HEK293T (cell line): ENCODE data around the gene CDK17.

Source experiments
- CTCF ChIA-PET: fragments of 350-600 bp; formaldehyde crosslinking; extraction: SDS; loops from one replicate; lab custom pipeline; 2021; ENCODE audit warnings: antibody characterized with exemption, inconsistent platforms; lab: Yijun Ruan, JAX
- POLR2A ChIA-PET: fragments of 350-600 bp; formaldehyde crosslinking; extraction: SDS; loops from one replicate; lab custom pipeline; 2020; ENCODE audit warnings: antibody characterized with exemption, inconsistent platforms; lab: Yijun Ruan, JAX
- DNase-seq: peaks from one replicate; pipeline ENCODE4 v3.0.0; 2012; ENCODE audit warnings: mixed read lengths; ENCODE audit errors: extremely low spot score
- ARNT ChIP-seq: fragments of 450-650 bp; IDR thresholded peaks from 2 replicates; pipeline ENCODE4 v1.6.1; 2017; ENCODE audit warnings: mild to moderate bottlenecking
- BHLHE40 ChIP-seq: fragments of 450-650 bp; IDR thresholded peaks from 2 replicates; pipeline ENCODE4 v1.6.1; 2016; ENCODE audit warnings: mild to moderate bottlenecking, moderate library complexity, borderline replicate concordance
- CTBP1 ChIP-seq: fragments of 450-650 bp; IDR thresholded peaks from 2 replicates; pipeline ENCODE4 v1.6.1; 2016; ENCODE audit warnings: borderline replicate concordance
- ELF4 ChIP-seq: fragments of 450-650 bp; IDR thresholded peaks from 2 replicates; pipeline ENCODE4 v1.6.1; 2017; ENCODE audit warnings: antibody characterized with exemption
- FOXA1 ChIP-seq: fragments of 450-650 bp; IDR thresholded peaks from 2 replicates; pipeline ENCODE4 v1.6.1; 2016; ENCODE audit warnings: mild to moderate bottlenecking
- FOXK2 ChIP-seq: fragments of 450-650 bp; IDR thresholded peaks from 2 replicates; pipeline ENCODE4 v1.6.1; 2016; ENCODE audit warnings: mild to moderate bottlenecking
- FOXM1 ChIP-seq: fragments of 450-650 bp; IDR thresholded peaks from 2 replicates; pipeline ENCODE4 v1.6.1; 2017; ENCODE audit warnings: mild to moderate bottlenecking, borderline replicate concordance
- HDGF ChIP-seq: fragments of 450-650 bp; IDR thresholded peaks from 2 replicates; pipeline ENCODE4 v1.6.1; 2017; ENCODE audit warnings: antibody characterized with exemption, borderline replicate concordance
- L3MBTL2 ChIP-seq: fragments of 450-650 bp; conservative IDR thresholded peaks from 2 replicates; pipeline ENCODE4 v1.6.1; 2016; ENCODE audit warnings: mild to moderate bottlenecking
- LEF1 ChIP-seq: fragments of 450-650 bp; IDR thresholded peaks from 2 replicates; pipeline ENCODE4 v1.6.1; 2017; ENCODE audit warnings: mild to moderate bottlenecking, borderline replicate concordance
- NFRKB ChIP-seq: fragments of 450-650 bp; IDR thresholded peaks from 2 replicates; pipeline ENCODE4 v1.6.1; 2016; ENCODE audit warnings: mild to moderate bottlenecking, moderate library complexity
- PKNOX1 ChIP-seq: fragments of 450-650 bp; IDR thresholded peaks from 2 replicates; pipeline ENCODE4 v1.6.1; 2016
- SP1 ChIP-seq: fragments of 450-650 bp; IDR thresholded peaks from 2 replicates; pipeline ENCODE4 v1.6.1; 2017
- SUZ12 ChIP-seq: fragments of 450-650 bp; IDR thresholded peaks from 2 replicates; pipeline ENCODE4 v1.6.1; 2016; ENCODE audit warnings: mild to moderate bottlenecking
- TARDBP ChIP-seq: fragments of 450-650 bp; IDR thresholded peaks from 2 replicates; pipeline ENCODE4 v1.6.1; 2016
- ZNF384 ChIP-seq: fragments of 450-650 bp; IDR thresholded peaks from 2 replicates; pipeline ENCODE4 v1.6.1; 2016

Gene CDK17

GRCh38 chr12:96308881-96309280 is 91.4 kb downstream of the CDK17 start:
- POLR2A ChIA-PET = no interaction called here
- CTCF ChIA-PET = no interaction called here
- no peak for DNase-seq
- TF ChIP-seq ZNF384 = no peak
- TF ChIP-seq FOXA1 = no peak
- TF ChIP-seq HDGF = no peak
- TF ChIP-seq SUZ12 = no peak
- TF ChIP-seq SP1 = no peak
- TF ChIP-seq BHLHE40 = no peak
- no peak for TF ChIP-seq FOXK2
- no peak for TF ChIP-seq CTBP1
- TF ChIP-seq PKNOX1 = no peak
- TF ChIP-seq NFRKB = no peak
- TF ChIP-seq FOXM1 = no peak
- no peak for TF ChIP-seq ARNT

GRCh38 chr12:96305665-96306064 is 94.6 kb downstream of the CDK17 start:
- CTCF ChIA-PET = no interaction called here
- POLR2A ChIA-PET = no interaction called here
- TF ChIP-seq BHLHE40 (no peak), LEF1 (no peak), CTBP1 (no peak), NFRKB (no peak), SP1 (no peak), ARNT (no peak), L3MBTL2 (no peak), PKNOX1 (no peak), SUZ12 (no peak), FOXK2 (no peak), TARDBP (no peak), ZNF384 (no peak), FOXM1 (no peak), FOXA1 (no peak), HDGF (no peak), ELF4 (no peak)
- DNase-seq = no peak

- TF ChIP-seq FOXM1 (no peak), HDGF (no peak), BHLHE40 (no peak), FOXA1 (no peak), TARDBP (no peak), SUZ12 (no peak), L3MBTL2 (no peak), NFRKB (no peak), LEF1 (no peak), PKNOX1 (no peak), ZNF384 (no peak), ELF4 (no peak), FOXK2 (no peak), CTBP1 (no peak), SP1 (no peak), ARNT (no peak)
- ChIA-PET POLR2A (no interaction called here), CTCF (no interaction called here)
- no peak for DNase-seq
These were observed 96.6 kb downstream of the CDK17 start for GRCh38 chr12:96303653-96304052.

- no peak for DNase-seq
- ChIA-PET CTCF (interaction anchor here (0.6 kb wide), 1 partner anchor 34 kb away, joined by 5 read pairs; no protein-coding TSS in a partner anchor), POLR2A (no interaction called here)
- TF ChIP-seq NFRKB (no peak), LEF1 (no peak), FOXA1 (no peak), SP1 (no peak), HDGF (no peak), ELF4 (no peak)
These were observed 97.4 kb downstream of the CDK17 start for GRCh38 chr12:96302687-96303310.

GRCh38 chr12:96301732-96302131 is 98.5 kb downstream of the CDK17 start:
- CTCF ChIA-PET = no interaction called here
- TF ChIP-seq BHLHE40 (no peak), SP1 (no peak), FOXA1 (no peak), NFRKB (no peak), FOXK2 (no peak), CTBP1 (no peak), ELF4 (no peak), PKNOX1 (no peak), ZNF384 (no peak), L3MBTL2 (no peak), FOXM1 (no peak), TARDBP (no peak), ARNT (no peak), HDGF (no peak), LEF1 (no peak), SUZ12 (no peak)

More at GRCh38 chr12:96301732-96302131, 98.5 kb downstream of the CDK17 start:
- POLR2A ChIA-PET = no interaction called here
- no peak for DNase-seq
